ENCODE data around the gene C1orf210. TPM values are rescaled to one million over a fixed set of nuclear protein-coding genes. Genes with fewer than 3 reads are reported as not detected.

Gene C1orf210
- total and polyA plus RNA-seq, 12 donors, result not detected

GRCh38 chr1:43306688-43307457, 21.5 kb upstream of the C1orf210 start:
- intact Hi-C loops (cut with DNase I), result no loop called here
- WGBS, 2 donors, result 87% methylated on average over 17 of the region's 17 CpGs

GRCh38 chr1:43305926-43306687, 20.7 kb upstream of the C1orf210 start:
- Histone ChIP-seq H3K9me3 (no peaks in the 10 kb centered on the region), H3K27ac (no peak overlapping the region), H3K27me3 (no peaks in the 10 kb centered on the region), H3K4me3 (no peak overlapping the region), H3K36me3 (peaks cover 0 to 54% (median 0%) of the 10 kb centered on the region in 9 donors), H3K4me1 (peaks cover 3 to 46% (median 23%) of the 10 kb centered on the region in 9 donors)
- no peak for ATAC-seq
- DNase-seq, result no peak
- intact Hi-C loops (cut with DNase I), result no loop called here
- 83 to 86% methylated on average over 6 of the region's 6 CpGs for WGBS, 2 donors
- TF ChIP-seq CTCF (IDR thresholded peaks at IDR 0.05), result no peak

More at GRCh38 chr1:43306688-43307457, 21.5 kb upstream of the C1orf210 start:
- Histone ChIP-seq H3K27me3 (no peaks in the 10 kb centered on the region), H3K9me3 (no peaks in the 10 kb centered on the region), H3K27ac (no peak overlapping the region), H3K4me3 (no peak overlapping the region), H3K36me3 (peaks cover 0 to 62% (median 0%) of the 10 kb centered on the region in 9 donors), H3K4me1 (peaks cover 3 to 46% (median 23%) of the 10 kb centered on the region in 9 donors)
- ATAC-seq, result no peak
- no peak for DNase-seq
- TF ChIP-seq CTCF (IDR thresholded peaks at IDR 0.05), result no peak

GRCh38 chr1:43305461-43305860, 20.1 kb upstream of the C1orf210 start:
- peak overlapping the region in 3 of 10 donors; percentile 2 to 87 (median 20) for H3K27ac ChIP-seq
- no peaks in the 10 kb centered on the region for H3K9me3 ChIP-seq
- ATAC-seq (no peak), DNase-seq (no peak)
- WGBS, 2 donors, result 83 to 85% methylated on average over 3 of the region's 3 CpGs
- H3K4me1 ChIP-seq, result peaks cover 3 to 46% (median 23%) of the 10 kb centered on the region in 9 donors
- intact Hi-C loops (cut with DNase I), result no loop called here
- peak overlapping the region in 1 of 10 donors; percentile 54 for H3K4me3 ChIP-seq
- no peak for TF ChIP-seq CTCF (IDR thresholded peaks at IDR 0.05)
- H3K27me3 ChIP-seq, result no peaks in the 10 kb centered on the region
- H3K36me3 ChIP-seq, result peaks cover 0 to 48% (median 0%) of the 10 kb centered on the region in 9 donors

- intact Hi-C loops (cut with DNase I), result loop anchor here in 4 of 10 donors (5.0 kb wide), 4 partner anchors 37 to 68 kb away; partner anchors contain the start of gene ELOVL1 (in 1 of the 4)
- Histone ChIP-seq H3K27ac (peak overlapping the region in 5 of 10 donors; percentile 6 to 94 (median 87)), H3K4me3 (peak overlapping the region in 6 of 10 donors; percentile 20 to 63 (median 56))
Observed at GRCh38 chr1:43304771-43305300, 19.5 kb upstream of the C1orf210 start.

More at GRCh38 chr1:43304771-43305300, 19.5 kb upstream of the C1orf210 start:
- H3K27me3 ChIP-seq, result no peaks in the 10 kb centered on the region
- no peak for TF ChIP-seq CTCF (IDR thresholded peaks at IDR 0.05)
- peaks cover 0 to 41% (median 0%) of the 10 kb centered on the region in 9 donors for H3K36me3 ChIP-seq
- H3K4me1 ChIP-seq, result peaks cover 3 to 52% (median 26%) of the 10 kb centered on the region in 9 donors
- DNase-seq, result no peak
- no peaks in the 10 kb centered on the region for H3K9me3 ChIP-seq
- peak in 1 of 8 donors; percentile 7 for ATAC-seq
- WGBS, 2 donors, result 81 to 83% methylated on average over 46 of the region's 46 CpGs
